NCI-H1105 treated with DMSO at 0.1 percent for 48 hours (cell line): ENCODE data around the gene MYO7B.
A peak's percentile ranks its signal among the peaks of the same experiment; 100 is the strongest.

Experiments
- DNase-seq: peaks from one replicate; lab custom pipeline; 2025; lab: John Stamatoyannopoulos, UW

The MYO7B gene

DNA sequence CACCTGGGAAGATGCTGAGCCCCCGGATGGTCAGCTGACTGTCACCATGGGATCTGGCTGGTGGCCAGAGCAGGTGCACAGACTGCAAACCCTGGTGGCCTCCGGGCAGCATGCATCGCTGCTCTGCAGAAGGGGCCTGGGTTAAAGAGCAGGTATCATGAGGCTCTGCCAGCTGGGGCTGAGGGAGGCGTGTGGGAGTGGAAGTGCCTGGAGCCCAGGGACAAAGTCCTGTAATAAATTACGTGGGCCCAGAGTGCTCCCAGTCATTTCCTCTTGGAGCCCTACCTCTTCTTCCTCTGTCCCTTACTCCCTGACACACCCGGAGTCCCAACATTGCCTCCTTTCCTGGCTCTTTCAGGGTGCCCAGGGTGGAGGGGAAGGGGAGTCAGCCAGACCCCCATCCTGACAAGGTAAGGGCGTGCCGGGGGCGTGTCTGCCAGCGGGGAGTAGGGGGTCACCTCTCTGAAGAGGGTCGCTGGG is at the start of gene MYO7B:
Gene MYO7B (plus strand): TSS at position 262 of the 480 bp plus-strand sequence. CDS start 24,040 bp downstream, outside the sequence.
- peak; percentile 15 for DNase-seq

DNA sequence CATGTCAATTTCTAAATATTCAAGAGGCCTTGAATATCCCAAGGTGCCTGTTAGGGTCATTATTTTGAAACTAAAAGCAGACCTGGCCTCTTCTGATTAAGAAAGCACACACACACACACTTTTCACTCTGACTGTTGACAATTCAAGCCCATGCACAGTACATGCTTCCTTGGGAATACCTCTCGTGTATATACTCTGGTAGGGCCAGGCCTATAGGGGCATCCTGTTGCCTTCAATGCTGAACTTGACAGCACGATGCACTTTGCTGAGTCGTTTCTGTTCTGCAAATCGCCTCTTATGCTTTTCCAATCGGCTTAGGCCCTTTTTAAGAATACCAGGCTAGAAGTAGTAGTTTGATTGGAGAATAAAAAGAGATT is 49.8 kb upstream of the MYO7B start:
- no peak for DNase-seq

DNA sequence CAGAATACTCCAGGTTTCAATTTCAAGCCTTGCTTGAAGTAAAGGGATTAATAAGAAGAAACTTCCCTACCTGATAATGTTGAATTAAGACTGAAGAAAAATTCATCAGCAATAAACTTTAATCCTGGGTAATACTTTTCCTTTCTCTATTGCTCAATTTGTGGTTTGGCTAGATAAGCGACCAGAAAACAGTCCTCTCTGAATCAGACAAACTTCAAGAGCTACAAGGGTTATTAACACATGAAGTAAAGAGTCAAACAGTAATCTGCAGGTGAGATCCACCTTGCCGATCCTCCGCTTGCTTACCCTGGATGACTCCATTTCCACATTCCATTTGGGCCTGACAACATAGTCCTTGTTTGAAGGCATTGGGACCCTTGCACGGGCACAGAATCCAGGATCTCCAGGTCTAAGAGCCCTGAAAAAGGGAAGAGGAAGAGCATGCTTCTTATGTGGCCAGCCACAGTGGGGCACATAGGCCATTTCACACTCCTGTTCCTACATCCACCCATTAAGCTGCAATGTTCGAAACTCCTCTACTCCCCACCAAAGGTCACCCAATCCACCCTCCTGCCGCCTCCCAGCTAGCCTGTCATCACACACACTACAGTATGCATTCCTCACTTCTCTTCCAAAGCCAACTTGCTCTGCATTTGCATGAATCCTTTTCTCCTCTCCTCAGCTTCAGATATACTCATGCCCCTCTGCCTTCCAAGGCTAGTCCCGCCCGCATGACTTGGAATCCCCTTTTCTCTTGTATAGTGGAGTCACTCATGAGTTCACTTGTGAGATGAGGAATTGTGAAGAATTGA is 49.0 kb upstream of the MYO7B start:
- no peak for DNase-seq

DNA sequence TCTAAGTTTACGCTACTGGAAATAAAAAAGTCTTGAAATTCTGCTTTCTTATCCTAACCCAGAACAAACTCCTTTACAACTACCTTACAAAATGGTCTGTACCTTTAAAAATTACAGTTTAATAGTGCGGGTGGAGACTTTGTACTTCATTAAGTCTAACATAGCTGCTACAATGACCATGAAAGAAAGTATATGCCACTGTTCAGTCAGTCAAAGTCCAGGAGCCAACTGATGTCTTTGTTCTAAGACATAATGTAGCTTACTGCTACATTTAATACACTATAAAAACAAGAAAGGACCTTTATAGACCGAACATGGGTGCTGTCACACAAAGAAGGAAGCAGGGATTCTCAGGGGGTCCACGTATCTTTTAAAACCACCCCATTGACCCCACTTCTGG is 45.2 kb upstream of the MYO7B start:
- DNase-seq, result no peak

DNA sequence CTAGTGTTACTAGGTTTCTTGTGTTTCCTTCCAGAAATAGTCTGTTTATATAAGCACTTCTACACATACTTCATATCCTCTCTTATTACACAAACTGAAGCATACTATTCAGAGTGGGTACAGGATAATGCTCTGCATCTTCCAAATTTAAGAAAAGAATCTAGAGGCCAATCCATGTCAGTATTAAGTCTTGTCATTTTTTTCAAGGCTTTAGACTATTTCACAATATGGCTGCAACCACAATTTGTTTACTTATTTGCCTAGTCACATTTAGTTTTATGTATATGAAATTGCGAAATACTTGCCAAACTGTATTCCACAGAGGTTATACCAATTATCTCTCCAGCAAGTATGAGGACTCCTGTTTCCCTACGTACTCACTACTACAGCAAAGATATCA is 37.1 kb upstream of the MYO7B start:
- DNase-seq, result no peak

DNA sequence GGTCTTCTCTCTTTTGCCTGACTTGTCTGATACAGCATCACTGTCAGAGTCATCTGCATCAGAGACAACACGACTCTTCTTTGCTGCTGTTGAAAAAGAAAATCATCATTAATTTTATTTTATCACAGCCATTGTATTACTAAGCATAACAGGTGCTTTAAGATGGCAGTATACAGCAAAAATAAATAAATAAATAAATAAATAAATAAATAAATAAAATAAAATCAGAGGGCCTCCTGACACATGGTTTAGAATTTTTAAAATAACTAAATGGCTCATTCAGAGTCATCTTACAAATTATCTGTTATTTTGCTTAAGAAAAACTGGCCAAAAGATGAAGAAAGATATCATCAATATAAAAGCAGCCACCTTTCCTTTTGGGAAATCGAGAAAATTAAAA is 32.0 kb upstream of the MYO7B start:
- no peak for DNase-seq

DNA sequence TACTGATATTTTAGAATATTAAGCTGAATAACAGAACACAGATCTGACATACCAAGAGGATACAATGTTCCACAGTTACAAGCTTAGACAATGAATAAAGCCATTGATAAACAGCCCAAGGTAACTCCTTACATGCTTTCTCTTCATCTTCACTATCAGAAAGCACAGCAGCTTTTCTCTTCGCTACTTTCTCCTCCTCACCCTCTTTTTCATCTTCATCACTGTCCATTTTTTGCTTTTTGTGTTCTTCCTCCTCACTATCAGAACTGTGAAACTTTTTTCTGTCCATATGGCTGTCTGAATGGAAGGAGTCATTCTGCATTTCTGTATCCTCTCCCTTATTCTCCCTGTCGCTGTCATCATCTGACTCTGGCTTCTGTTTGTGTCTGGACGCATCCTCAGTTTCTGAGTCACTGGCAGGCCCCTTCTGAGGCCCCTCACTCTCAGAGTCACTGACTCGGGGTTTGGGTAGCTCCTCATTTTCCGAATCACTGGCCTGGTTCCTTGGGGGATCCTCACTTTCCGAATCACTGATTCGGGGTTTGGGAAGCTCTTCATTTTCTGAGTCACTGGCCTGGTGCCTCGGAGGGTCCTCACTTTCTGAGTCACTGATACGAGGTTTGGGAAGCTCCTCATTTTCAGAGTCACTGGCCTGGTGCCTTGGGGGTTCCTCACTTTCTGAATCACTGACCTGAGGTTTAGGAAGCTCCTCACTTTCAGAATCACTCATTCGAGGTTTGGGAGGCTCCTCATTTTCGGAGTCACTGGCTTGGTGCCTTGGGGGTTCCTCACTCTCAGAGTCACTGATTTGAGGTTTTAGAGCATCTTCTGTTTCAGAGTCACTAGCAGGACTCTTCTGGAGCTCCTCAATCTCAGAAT is 30.7 kb upstream of the MYO7B start:
- DNase-seq, result no peak

DNA sequence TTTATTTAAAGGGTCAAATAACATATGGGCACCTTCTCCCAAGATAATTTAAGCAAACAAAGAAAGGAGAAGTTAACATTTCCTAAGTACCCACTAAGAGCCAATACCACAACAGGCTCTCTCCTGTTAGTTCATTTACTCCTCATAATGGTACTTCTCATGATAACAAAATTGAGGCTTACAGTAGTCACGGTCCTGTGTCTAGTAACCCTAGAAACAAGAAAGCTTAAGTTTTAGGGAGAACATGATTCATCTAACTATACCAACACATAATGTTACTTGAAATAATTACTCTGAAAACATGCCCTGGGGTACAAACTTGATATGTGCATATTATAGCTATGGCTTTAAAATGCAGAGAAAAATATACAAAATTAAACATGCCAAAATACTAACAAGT is 29.0 kb upstream of the MYO7B start:
- no peak for DNase-seq

DNA sequence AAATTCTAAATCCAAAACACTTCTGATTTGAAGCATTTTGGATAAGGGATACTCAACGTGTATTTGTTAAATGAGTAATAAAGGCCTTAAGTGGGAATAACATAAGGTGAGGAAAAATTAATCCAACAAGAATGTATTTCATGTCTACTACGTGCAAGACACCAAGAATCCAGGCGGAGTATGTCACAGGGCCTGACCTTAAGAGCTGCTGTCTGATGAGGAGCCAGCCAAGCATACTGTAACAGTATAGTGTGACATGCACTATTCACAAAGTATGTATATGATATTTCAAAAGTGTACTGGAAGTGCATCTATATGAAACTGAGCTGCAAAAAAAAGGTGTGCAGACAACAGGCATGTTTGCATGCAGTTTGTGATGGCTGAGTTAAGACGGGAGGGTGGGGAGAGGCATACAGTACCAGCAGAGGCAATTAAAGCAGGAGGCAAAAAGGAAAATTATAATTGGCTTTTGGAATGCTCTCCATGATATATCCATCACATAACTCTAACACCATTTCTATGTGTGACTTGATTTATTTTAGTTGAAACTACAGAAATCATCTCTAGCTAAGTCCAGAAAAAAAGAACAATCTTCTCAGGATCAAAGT is 27.4 kb upstream of the MYO7B start:
- DNase-seq, result no peak

DNA sequence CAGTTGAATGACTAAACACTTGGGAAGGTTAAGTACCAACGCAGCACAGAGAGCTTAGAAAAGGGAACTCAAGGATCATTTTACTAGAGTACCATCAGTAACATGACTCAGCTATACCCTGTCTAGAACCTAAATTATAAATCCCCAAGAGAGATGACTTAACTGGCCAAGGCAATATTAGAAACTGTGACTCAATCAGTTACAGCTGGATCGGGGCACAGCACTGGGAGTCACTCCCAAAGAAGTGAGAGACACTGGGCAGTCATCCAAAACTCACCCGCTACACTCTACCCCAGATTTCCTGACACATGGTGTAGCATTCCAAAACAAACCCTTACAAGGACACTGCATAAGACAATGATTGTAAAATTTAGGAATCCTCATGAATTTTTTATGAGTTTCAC is 26.9 kb upstream of the MYO7B start:
- DNase-seq, result peak; percentile 30

DNA sequence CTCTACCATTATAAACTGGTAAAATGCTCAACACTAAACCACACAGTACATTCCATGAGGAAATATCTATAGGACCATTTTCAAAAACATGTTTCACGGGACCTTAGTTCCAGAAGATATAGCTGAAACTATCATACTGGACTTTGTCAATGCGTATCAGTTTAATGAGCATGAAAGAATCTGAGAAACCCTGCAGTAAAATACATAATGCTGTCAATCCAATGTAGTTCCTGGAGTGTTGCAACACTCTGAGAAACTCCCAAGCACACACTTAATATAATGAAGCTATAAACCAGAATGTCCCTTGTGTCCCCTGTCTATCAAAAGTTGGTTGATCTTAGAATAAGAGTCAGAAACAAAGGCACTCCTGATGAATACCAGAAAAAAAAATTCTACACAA is 25.4 kb upstream of the MYO7B start:
- DNase-seq, result no peak

DNA sequence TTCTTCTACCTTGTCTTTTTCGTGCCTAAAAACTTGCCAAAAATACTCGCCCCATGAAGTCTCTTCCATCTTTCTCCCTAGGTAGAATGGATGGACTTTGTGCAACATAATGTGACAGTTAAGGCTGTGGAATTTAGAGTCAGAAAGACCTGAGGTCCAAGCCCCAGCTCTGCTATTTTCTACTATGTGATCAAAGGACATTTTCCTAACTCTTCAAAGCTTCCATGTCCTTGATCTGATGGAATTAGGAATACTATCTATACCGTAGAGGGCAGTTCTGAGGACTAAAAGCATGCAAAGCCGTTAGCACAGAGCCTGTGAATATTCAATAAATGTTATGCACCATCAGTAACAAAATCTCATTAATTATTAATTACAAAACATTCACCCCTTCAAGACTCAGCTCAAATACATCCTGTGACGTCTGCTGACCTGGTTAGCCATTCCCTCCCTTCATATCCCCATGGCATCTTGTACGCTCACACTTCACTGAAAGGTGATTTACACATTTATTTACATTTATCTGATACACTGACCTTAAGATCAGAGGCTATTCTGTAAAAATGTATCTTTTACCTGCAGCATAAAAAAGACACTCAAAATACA is 24.3 kb upstream of the MYO7B start:
- DNase-seq, result no peak

DNA sequence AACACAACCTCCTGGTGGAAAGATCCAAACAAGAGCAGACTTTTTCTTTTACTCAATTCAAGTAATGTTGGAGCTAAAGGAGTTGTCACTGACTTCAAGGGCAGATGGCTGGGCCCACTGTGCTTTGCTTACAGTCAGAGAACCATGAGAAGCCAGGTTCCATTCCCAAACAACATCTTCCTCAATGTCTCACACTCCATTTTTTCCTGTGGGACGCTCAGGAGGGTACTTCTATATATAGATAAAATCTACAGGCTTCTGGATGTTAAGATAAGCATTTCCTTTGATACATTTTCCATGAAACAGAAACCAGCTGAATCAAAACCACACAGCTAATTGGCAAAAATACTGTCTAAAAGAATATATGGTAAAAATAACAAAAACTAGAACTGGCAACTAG is 23.6 kb upstream of the MYO7B start:
- no peak for DNase-seq

DNA sequence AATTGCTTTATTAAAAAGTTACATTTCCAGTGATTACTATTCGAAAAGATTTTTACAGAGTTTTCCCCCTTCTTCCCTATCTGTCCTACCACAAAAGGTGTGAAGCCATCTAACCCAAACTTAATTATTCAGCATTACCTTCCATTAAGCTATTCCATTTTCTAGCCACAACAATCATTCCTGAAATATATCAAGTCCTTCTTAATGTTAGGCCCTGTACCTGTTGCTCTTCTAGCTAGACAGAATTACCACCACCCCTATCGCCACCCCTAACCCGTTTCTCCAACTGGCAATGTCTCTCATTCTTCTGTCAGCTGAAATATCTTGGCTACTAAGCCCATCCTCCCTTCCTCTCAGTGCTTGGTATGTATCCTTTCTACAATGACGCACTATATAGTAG is 23.1 kb upstream of the MYO7B start:
- no peak for DNase-seq

DNA sequence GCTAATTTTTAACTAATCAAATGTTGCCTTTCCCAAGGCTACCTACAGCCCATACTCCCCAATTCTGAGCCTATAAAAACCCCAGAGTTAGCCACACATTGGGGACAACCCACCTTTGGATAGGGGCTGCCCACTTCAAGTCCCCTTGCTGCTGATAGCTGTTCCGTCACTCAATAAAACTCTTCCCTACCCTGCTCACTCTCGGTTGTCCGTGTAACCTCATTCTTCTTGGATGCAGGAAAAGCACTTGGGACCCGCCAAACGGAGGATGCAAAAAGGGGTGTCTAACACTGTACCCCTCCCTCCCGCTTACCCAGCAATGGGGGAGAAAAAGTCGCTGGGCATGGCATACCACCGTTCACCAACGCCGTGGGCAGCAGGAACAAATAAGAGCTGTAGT is 21.4 kb upstream of the MYO7B start:
- DNase-seq, result no peak

DNA sequence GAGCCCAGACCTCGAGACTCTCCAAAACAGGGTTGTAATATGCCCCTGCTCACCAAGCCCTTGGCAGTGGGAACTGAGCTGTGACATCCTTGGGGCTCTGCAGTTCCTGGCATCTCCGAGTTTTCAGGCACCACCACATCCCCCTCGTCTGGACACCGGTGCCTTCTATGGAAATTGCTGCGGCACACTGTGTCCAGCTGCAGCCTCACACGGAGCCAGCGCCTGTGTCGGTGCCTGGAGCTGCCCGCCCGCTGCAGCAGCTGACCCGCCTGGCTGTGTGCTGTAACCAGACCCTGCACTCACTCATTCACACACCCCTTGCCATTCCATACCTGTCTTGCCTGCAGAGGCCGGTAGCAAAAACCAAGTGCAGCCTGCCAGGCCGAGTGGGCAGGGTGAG is 21.0 kb upstream of the MYO7B start:
- no peak for DNase-seq

DNA sequence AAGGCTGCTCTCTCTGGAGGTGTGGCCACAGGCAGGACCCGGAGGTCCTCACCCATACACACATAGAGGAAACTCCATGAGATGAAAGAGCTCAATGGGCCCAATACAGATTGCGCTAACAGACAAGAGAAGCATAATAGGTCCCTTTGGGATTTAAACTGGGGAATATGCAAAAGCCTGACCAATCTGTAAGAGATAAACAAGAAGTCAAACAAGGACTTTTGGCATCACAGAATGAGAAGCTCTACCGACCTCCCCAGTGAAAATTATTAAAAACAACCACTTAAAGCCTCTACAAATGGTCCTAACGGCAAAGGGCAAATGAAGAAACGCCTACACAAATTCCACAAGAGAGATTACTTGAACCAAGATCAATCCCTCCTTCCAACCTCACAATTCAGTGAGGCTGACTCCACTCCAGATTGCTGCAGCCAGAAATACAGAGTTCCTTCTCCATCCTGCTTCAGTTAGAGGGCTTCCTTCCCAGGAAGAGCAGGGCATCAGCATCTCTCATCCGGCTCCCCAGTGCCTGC is 20.0 kb upstream of the MYO7B start:
- DNase-seq, result no peak

DNA sequence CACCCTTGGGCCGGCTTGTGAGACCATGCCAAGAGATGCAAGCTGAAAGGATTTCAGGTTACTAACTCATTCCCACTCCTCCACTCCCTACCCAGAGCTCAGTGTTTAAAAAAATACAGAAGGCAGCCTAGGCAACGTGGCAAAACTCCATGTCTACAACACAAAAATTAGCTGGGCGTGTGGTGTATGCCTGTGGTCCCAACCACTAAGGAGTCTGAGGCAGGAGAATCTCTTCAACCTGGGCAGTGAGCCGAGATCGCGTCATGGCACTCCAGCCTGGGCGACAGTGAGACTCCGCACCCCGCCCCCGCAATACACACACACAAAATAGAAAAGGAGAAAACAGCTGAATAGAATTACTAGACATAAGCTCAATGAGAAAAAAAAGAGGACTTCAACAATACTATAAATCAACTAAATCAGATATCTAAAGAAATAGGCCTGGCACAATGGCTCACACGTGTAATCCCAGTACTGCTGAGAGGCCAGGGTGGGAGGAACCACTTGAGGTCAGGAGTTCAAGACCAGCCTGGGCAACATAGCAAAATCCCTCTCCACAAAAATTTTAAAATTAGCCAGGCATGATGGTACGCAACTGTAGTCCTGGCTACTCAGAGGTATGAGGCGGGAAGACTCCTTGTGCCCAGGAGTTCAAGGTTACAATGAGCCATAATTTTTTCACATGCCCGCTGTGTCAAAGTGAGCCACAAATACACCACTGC is 19.3 kb upstream of the MYO7B start:
- DNase-seq, result no peak

DNA sequence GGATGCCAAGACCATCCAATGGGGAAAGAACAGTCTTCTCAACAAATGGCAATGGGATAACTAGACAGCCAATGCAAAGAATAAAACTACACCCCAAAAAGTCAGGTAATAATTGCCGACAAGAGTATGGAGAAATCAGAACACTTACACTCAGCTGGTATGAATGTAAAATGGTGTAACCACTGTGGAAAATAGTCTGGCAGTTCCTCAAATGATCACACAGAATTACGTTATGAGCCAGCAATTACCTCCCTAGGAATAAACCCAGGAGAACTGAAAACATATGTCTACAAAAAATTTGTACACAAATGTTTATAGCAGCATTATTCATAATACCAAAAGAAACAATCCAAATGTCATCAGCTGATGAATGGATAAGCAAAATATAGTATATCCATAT is 18.0 kb upstream of the MYO7B start:
- DNase-seq, result no peak

DNA sequence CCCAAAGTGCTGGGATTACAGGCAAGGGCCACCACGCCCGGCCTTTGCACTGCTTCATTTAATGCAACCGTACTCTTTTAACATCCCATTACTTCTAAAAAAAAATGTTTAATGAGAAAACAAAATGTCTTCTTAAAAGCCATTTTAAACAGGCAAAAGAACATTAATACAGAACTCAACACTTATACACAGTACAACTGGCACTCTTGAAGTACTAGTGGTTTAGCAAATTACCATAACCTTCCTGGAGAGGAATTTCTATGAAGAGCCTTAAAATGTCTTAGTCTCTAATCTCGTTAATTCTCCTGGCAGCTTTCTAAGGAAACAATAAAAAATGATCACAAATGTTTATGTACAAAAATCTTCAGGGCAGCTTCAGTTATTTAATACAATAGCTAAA is 15.1 kb upstream of the MYO7B start:
- DNase-seq, result no peak

DNA sequence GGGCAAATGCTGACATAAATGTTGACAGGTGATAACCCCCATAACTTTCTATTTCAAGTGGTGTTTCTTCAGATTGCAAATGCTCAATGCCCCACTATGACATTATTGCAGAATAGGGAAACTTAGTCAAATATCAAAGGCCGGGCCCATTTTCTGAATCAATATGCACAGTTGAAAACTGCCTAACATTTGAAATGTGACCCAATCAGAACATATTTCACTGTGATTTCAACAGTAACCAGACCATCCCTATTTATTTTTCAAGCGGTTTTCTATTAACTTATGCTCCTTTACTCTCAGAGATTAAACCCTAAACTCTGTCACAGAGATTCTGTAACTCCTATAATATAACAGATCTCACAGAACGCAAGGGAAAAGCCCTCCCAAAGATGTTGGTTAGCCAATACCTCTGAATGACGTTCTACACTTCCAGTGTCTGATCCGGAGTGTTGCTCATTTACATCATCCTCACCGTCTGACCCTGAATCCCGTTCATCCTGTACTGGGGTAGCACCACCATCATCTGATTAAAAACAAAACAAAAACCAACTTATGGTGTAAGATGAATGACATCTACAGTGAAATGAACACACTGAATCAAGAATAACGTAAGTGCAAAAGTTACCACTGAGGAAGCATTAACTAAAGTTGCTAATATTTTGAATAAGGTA is 12.1 kb upstream of the MYO7B start:
- no peak for DNase-seq
